ENCODE data around the gene RBM34.
"Not testable (repeated sequence)": the region's sequence is repeated elsewhere in the genome, so short reads cannot be mapped to it uniquely, and the experiment has no call there.

RBM34 gene

GRCh38 chr1:235160957-235161684 lies at the start of gene RBM34:
TSS of gene RBM34 (minus strand) at chr1:235161250. CDS start at chr1:235161226, 24 bp downstream.
- DNase-seq (ENCODE audit: low spot score), result peak; percentile 89

GRCh38 chr1:235207209-235207565 lies 46.1 kb upstream of the RBM34 start:
- DNase-seq (ENCODE audit: low spot score), result peak; percentile 56

GRCh38 chr1:235206533-235207208 lies 45.6 kb upstream of the RBM34 start:
- DNase-seq (ENCODE audit: low spot score), result peak; percentile 55

- no peak for DNase-seq (ENCODE audit: low spot score)
Measured at GRCh38 chr1:235205687-235206086, 44.6 kb upstream of the RBM34 start.

- no peak for DNase-seq (ENCODE audit: low spot score)
Measured at GRCh38 chr1:235203428-235203827, 42.4 kb upstream of the RBM34 start.

GRCh38 chr1:235202447-235202846 lies 41.4 kb upstream of the RBM34 start:
- not testable (repeated sequence) for DNase-seq (ENCODE audit: low spot score)

- no peak for DNase-seq (ENCODE audit: low spot score)
Measured at GRCh38 chr1:235199441-235199840, 38.4 kb upstream of the RBM34 start.

- no peak for DNase-seq (ENCODE audit: low spot score)
Measured at GRCh38 chr1:235190431-235190830, 29.4 kb upstream of the RBM34 start.

GRCh38 chr1:235187316-235187715 lies 26.3 kb upstream of the RBM34 start:
- DNase-seq (ENCODE audit: low spot score), result no peak

- no peak for DNase-seq (ENCODE audit: low spot score)
Measured at GRCh38 chr1:235181561-235182245, 20.7 kb upstream of the RBM34 start.

- no peak for DNase-seq (ENCODE audit: low spot score)
Measured at GRCh38 chr1:235180916-235181460, 19.9 kb upstream of the RBM34 start.

GRCh38 chr1:235176486-235176885 lies 15.4 kb upstream of the RBM34 start:
- DNase-seq (ENCODE audit: low spot score), result no peak

GRCh38 chr1:235169986-235170385 lies 8.9 kb upstream of the RBM34 start:
- DNase-seq (ENCODE audit: low spot score), result no peak

- no peak for DNase-seq (ENCODE audit: low spot score)
Measured at GRCh38 chr1:235168375-235168774, 7.3 kb upstream of the RBM34 start.

GRCh38 chr1:235161685-235162327 lies 756 bp upstream of the RBM34 start:
- no peak for DNase-seq (ENCODE audit: low spot score)

GRCh38 chr1:235160383-235160956 lies 580 bp downstream of the RBM34 start:
- peak; percentile 55 for DNase-seq (ENCODE audit: low spot score)

- not testable (repeated sequence) for DNase-seq (ENCODE audit: low spot score)
Measured at GRCh38 chr1:235159930-235160329, 1.1 kb downstream of the RBM34 start.

- not testable (repeated sequence) for DNase-seq (ENCODE audit: low spot score)
Measured at GRCh38 chr1:235159284-235159683, 1.8 kb downstream of the RBM34 start.

GRCh38 chr1:235158680-235159079 lies 2.4 kb downstream of the RBM34 start:
- DNase-seq (ENCODE audit: low spot score), result no peak

- DNase-seq (ENCODE audit: low spot score), result no peak
Measured at GRCh38 chr1:235157150-235157549, 3.9 kb downstream of the RBM34 start.

GRCh38 chr1:235156740-235157139 lies 4.3 kb downstream of the RBM34 start:
- no peak for DNase-seq (ENCODE audit: low spot score)

GRCh38 chr1:235156265-235156664 lies 4.8 kb downstream of the RBM34 start:
- DNase-seq (ENCODE audit: low spot score), result no peak

Data from CD4-positive, alpha-beta T cell treated with Interleukin-15 for 4 hours (primary cell).